ENCODE measurements around the gene PIGA. TPM values are rescaled to one million over a fixed set of nuclear protein-coding genes. Genes with fewer than 3 reads are reported as not detected.

PIGA gene
- total and polyA plus RNA-seq, 9 of the 15 experiments (the other 6 are each of a cell fraction or from before 2014, with no cell fraction given), result 14.8 to 36.9 (median 23.5) TPM

- intact Hi-C loops (cut with micrococcal nuclease), result no loop called here
- in situ Hi-C loops (cut with MboI), result no loop called here
- ATAC-seq (no peak), DNase-seq (ENCODE audit: extremely low read depth in 1 of 4, low spot score in 3 of 4) (no peak), FAIRE-seq (no peak)
- Histone ChIP-seq H3K4me2 (ENCODE audit: insufficient read depth, low read length) (no peak overlapping the region), H3K4me3 (no peak overlapping the region), H3K9ac (ENCODE audit: insufficient read depth in 1 of 2, low read depth in 2 of 2, low read length in 2 of 2) (no peak overlapping the region), H2AFZ (ENCODE audit: low read depth, low read length) (no peak overlapping the region), H3K4me1 (replicated peaks in 1 of 2; ENCODE audit: control insufficient read depth in 2 of 2, insufficient read depth in 2 of 2, low read length in 2 of 2) (peaks cover 0 to 2% of the 10 kb centered on the region in 2 experiments; a peak in 2 of 5 replicates), H3K79me2 (ENCODE audit: control insufficient read depth, insufficient read depth, low read length) (no peaks in the 10 kb centered on the region), H3K9me1 (ENCODE audit: control insufficient read depth, insufficient read depth, low read length) (no peaks in the 10 kb centered on the region), H3K27ac (ENCODE audit: extremely low read depth, low read depth, low read length) (no peak overlapping the region), H3K27me3 (ENCODE audit: control insufficient read depth in 2 of 2, insufficient read depth in 2 of 2, low read length in 2 of 2) (peaks cover 0 to 7% of the 10 kb centered on the region in 2 experiments; a peak in 1 of 5 replicates), H4K20me1 (replicated peaks; ENCODE audit: control insufficient read depth, insufficient read depth, low read length) (no peaks in the 10 kb centered on the region), H3K9me3 (replicated peaks; ENCODE audit: control insufficient read depth, insufficient read depth, low read depth, low read length) (no peaks in the 10 kb centered on the region), H3K36me3 (ENCODE audit: control insufficient read depth, insufficient read depth, low read length) (no peaks in the 10 kb centered on the region)
- no TSS peak for BruUV-seq (replicated peaks)
- ChIA-PET POLR2A (no interaction called here), CTCF (ENCODE audit: low intra/inter-chr PET ratio) (no interaction called here)
- WGBS (ENCODE audit: insufficient coverage, low coverage, missing lambda C conversion rate), result 33% methylated on average over 1 of the region's 1 CpG
- no peak for TF ChIP-seq PCBP1 (IDR thresholded peaks at IDR 0.05; ENCODE audit: low read depth, low read length, poor library complexity, severe bottlenecking)
- no peak for TF ChIP-seq ZNF699 (CRISPR knock-in tag; IDR thresholded peaks at IDR 0.05; ENCODE audit: insufficient replicate concordance)
- TF ChIP-seq SIN3B (IDR thresholded peaks at IDR 0.05; ENCODE audit: low read depth), result no peak
- no peak for TF ChIP-seq ZNF449 (CRISPR knock-in tag; IDR thresholded peaks at IDR 0.05)
- no peak for TF ChIP-seq CREBBP (IDR thresholded peaks at IDR 0.05; ENCODE audit: low read depth, low read length)
- no peak for TF ChIP-seq SP1 (CRISPR knock-in tag; IDR thresholded peaks at IDR 0.05)
Observed at GRCh38 chrX:15271757-15272156, 63.6 kb downstream of the PIGA start.
